ENCODE measurements around the gene PTPRM.

GRCh38 chr18:8358033-8358765, 791.1 kb downstream of the PTPRM start:
- TF ChIP-seq SMC3 (IDR thresholded peaks at IDR 0.05; ENCODE audit: low read depth, low read length) = no peak
- TF ChIP-seq, protein P1, sequence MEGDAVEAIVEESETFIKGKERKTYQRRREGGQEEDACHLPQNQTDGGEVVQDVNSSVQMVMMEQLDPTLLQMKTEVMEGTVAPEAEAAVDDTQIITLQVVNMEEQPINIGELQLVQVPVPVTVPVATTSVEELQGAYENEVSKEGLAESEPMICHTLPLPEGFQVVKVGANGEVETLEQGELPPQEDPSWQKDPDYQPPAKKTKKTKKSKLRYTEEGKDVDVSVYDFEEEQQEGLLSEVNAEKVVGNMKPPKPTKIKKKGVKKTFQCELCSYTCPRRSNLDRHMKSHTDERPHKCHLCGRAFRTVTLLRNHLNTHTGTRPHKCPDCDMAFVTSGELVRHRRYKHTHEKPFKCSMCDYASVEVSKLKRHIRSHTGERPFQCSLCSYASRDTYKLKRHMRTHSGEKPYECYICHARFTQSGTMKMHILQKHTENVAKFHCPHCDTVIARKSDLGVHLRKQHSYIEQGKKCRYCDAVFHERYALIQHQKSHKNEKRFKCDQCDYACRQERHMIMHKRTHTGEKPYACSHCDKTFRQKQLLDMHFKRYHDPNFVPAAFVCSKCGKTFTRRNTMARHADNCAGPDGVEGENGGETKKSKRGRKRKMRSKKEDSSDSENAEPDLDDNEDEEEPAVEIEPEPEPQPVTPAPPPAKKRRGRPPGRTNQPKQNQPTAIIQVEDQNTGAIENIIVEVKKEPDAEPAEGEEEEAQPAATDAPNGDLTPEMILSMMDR (IDR thresholded peaks at IDR 0.05) = no peak
